Measurements from ENCODE around the gene C10orf90.

GRCh38 chr10:126671402-126671975 is 996 bp upstream of the C10orf90 start:
- TF ChIP-seq BRCA1 (IDR thresholded peaks at IDR 0.05; ENCODE audit: low read depth, low read length) (no peak), PHF8 (conservative IDR thresholded peaks at IDR 0.05; ENCODE audit: low read depth, low read length) (no peak), JUND (IDR thresholded peaks at IDR 0.05; ENCODE audit: low read length) (no peak), POLR2A (IDR thresholded peaks at IDR 0.05; ENCODE audit: control extremely low read depth in 1 of 2, low read depth in 2 of 2, low read length in 2 of 2) (no peak), YY1 (IDR thresholded peaks at IDR 0.05; ENCODE audit: low read depth, low read length) (no peak), FOSL1 (IDR thresholded peaks at IDR 0.05; ENCODE audit: insufficient read depth, low read depth, low read length) (no peak), CTBP2 (IDR thresholded peaks at IDR 0.05; ENCODE audit: borderline replicate concordance, insufficient read depth, insufficient read length, low read length) (no peak), EZH2 (IDR thresholded peaks at IDR 0.05; ENCODE audit: low read depth, low read length, severe bottlenecking) (no peak)

Measured in H1 (cell line).